Neutrophil (primary cell): ENCODE measurements around the gene RNF141.

Source experiments
- H3K27ac ChIP-seq: fragments of 200-600 bp; sonication (generic); 2 replicates; pipeline ENCODE4 v1.5.1; 2016; ENCODE audit warnings: mild to moderate bottlenecking, moderate library complexity
- H3K27me3 ChIP-seq: fragments of 200-600 bp; sonication (generic); 2 replicates; pipeline ENCODE4 v1.6.0; 2016; ENCODE audit warnings: mild to moderate bottlenecking
- H3K36me3 ChIP-seq: fragments of 200-600 bp; sonication (generic); 2 replicates; pipeline ENCODE4 v1.5.1; 2017
- H3K4me1 ChIP-seq, 2 experiments: fragments of 200-600 bp in 1 of 2; sonication (generic) in 1 of 2; 1 replicate in 1 of 2; 2 replicates in 1 of 2; pipeline versions ENCODE4 v1.5.1 to v1.6.1; 2013 to 2016; ENCODE audit warnings: low read depth in 1 of 2, low read length in 1 of 2, mild to moderate bottlenecking in 1 of 2, moderate library complexity in 1 of 2; ENCODE audit not compliant: control insufficient read depth in 1 of 2, insufficient read depth in 1 of 2
- H3K4me3 ChIP-seq, 2 experiments: fragments of 200-600 bp in 1 of 2; sonication (generic) in 1 of 2; 1 replicate in 1 of 2; 2 replicates in 1 of 2; pipeline ENCODE4 v1.5.1; 2013 to 2016; ENCODE audit warnings: low read depth in 1 of 2, low read length in 1 of 2, mild to moderate bottlenecking in 1 of 2, moderate library complexity in 1 of 2
- H3K9me3 ChIP-seq: fragments of 200-600 bp; sonication (generic); 2 replicates; pipeline ENCODE4 v1.5.1; 2016
- TF ChIP-seq, protein P1 (sequence below): fragments of 200-600 bp; sonication (generic); IDR thresholded peaks from 2 replicates; pipeline ENCODE4 v1.5.1; 2016; ENCODE audit warnings: antibody characterized with exemption

RNF141 gene

GRCh38 chr11:10533323-10533722 lies 7.7 kb downstream of the RNF141 start:
- Histone ChIP-seq H3K4me3 (no peak overlapping the region), H3K27ac (peak overlapping the region; percentile 59)
- TF ChIP-seq, protein P1, sequence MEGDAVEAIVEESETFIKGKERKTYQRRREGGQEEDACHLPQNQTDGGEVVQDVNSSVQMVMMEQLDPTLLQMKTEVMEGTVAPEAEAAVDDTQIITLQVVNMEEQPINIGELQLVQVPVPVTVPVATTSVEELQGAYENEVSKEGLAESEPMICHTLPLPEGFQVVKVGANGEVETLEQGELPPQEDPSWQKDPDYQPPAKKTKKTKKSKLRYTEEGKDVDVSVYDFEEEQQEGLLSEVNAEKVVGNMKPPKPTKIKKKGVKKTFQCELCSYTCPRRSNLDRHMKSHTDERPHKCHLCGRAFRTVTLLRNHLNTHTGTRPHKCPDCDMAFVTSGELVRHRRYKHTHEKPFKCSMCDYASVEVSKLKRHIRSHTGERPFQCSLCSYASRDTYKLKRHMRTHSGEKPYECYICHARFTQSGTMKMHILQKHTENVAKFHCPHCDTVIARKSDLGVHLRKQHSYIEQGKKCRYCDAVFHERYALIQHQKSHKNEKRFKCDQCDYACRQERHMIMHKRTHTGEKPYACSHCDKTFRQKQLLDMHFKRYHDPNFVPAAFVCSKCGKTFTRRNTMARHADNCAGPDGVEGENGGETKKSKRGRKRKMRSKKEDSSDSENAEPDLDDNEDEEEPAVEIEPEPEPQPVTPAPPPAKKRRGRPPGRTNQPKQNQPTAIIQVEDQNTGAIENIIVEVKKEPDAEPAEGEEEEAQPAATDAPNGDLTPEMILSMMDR = no peak

DNA sequence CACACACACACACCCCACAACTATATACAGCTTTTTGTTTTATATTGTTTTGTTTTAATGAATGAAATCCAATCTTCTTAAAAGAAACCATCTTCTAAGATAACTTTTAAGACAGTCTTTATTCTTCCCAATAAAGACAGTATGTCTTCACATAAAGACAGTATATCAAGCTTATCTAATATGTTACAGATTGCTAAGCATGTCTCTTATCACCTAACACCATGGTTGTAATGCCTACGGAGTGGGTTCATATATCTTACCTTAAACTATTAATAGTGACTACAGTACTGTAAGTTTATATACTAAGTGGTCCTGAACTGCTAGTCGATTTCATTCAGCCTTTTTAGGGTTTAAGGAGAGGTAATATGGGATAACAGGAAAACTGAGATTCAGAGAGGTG lies 8.5 kb downstream of the RNF141 start:
- no peak overlapping the region for H3K27ac ChIP-seq
- peaks cover 52% of the 10 kb centered on the region for H3K36me3 ChIP-seq
- H3K4me3 ChIP-seq = no peak overlapping the region
- H3K4me1 ChIP-seq = peaks cover 28 to 33% of the 10 kb centered on the region in 2 experiments
- TF ChIP-seq, protein P1 = no peak
- H3K9me3 ChIP-seq = no peaks in the 10 kb centered on the region
- H3K27me3 ChIP-seq = no peaks in the 10 kb centered on the region

More at GRCh38 chr11:10533323-10533722, 7.7 kb downstream of the RNF141 start:
- no peaks in the 10 kb centered on the region for H3K9me3 ChIP-seq
- H3K36me3 ChIP-seq = peaks cover 44% of the 10 kb centered on the region
- peaks cover 31 to 33% of the 10 kb centered on the region in 2 experiments for H3K4me1 ChIP-seq
- no peaks in the 10 kb centered on the region for H3K27me3 ChIP-seq

GRCh38 chr11:10529279-10529678 lies 11.7 kb downstream of the RNF141 start:
- TF ChIP-seq, protein P1 = no peak
- Histone ChIP-seq H3K4me1 (peaks cover 8 to 9% of the 10 kb centered on the region in 2 experiments), H3K36me3 (peaks cover 81% of the 10 kb centered on the region), H3K4me3 (no peak overlapping the region), H3K9me3 (no peaks in the 10 kb centered on the region), H3K27ac (no peak overlapping the region), H3K27me3 (no peaks in the 10 kb centered on the region)

DNA sequence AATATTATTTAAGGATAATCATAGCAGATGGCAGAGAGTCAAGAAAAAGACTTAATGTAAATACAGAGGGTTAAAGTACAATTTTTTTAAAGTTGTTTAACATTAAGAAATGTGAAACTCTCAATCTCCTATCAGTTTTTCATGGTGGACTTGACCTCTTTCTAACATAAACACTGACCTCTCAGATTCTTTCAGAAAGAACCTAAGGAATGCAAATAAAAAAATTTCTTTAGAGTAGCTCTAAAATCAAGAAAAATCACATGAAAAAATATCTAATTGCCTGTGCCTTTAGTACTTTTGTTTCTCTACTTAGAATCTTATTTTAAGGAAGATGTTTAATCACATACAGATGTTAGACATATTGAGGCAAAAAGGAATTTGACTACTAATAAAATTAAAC lies 12.9 kb downstream of the RNF141 start:
- no peak overlapping the region for H3K27ac ChIP-seq
- no peaks in the 10 kb centered on the region for H3K4me1 ChIP-seq
- peaks cover 91% of the 10 kb centered on the region for H3K36me3 ChIP-seq

DNA sequence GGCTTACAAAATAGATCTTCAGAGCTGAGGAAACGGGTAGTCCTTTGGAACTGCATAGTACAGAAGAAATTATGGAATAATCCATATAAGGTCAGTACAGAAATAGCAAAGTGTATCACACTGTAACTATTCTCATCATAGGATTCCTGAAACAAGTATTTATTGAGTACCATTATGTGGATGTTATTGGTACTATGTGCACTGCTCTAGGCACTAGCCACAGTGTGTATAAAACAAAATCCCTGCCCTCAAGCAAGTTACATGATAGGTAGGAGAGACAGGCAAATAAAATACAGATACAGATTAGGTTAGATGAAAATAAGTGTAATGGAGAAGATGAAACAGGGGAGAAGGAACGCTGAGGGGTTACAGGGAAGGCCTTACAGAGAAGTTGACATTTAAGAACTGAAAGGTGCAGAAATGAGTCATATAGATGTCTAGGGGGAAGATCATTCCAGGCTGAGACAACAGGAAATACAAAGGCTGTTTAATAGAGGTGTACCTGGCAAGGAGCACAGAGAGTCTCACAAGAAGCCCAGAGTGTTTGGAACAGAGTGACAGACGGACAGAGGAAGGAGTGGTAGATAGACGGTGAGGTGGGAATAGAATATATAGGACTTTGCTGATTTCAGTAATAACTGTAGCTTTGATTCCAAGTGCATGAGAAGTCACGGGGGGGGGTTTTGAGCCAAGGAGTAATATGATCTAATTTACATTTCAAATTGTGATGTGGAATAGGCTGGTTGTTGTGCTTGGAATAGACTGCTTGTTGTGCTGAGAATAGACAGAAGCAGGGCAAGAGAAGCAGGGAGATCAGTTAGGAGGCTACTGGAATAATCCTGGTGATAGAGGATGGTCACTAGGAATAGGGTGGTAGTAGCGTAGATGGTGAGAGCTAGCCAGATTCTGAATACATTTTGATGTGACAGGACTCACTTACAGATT lies 13.7 kb downstream of the RNF141 start:
- H3K27me3 ChIP-seq = no peaks in the 10 kb centered on the region
- no peaks in the 10 kb centered on the region for H3K9me3 ChIP-seq
- no peaks in the 10 kb centered on the region for H3K4me1 ChIP-seq
- TF ChIP-seq, protein P1 = no peak
- H3K4me3 ChIP-seq = no peak overlapping the region
- peaks cover 94% of the 10 kb centered on the region for H3K36me3 ChIP-seq
- H3K27ac ChIP-seq = no peak overlapping the region

More for the DNA sequence above, 12.9 kb downstream of the RNF141 start:
- Histone ChIP-seq H3K4me3 (no peak overlapping the region), H3K27me3 (no peaks in the 10 kb centered on the region), H3K9me3 (no peaks in the 10 kb centered on the region)
- TF ChIP-seq, protein P1 = no peak
